Panc1 (cell line): ENCODE results near the gene CSNK2A2. TPM values are rescaled to one million over a fixed set of nuclear protein-coding genes. Genes with fewer than 3 reads are reported as not detected.

Source experiments
- ATAC-seq: fragments of 200-7000 bp; cut with Tn5 transposase; 2 replicates; pipeline ENCODE4 v1.9.1; 2020; ENCODE audit warnings: mild to moderate bottlenecking, moderate library complexity
- BruUV-seq: library from RNA; stranded (reverse); fragments of 400-500 nt; replicated peaks from 2 replicates; lab custom pipeline; 2021; lab: Mats Ljungman, UMichigan
- CTCF ChIA-PET: fragments of 300-600 bp; sonication (Branson Sonifier 250); formaldehyde crosslinking; loops from one replicate; lab custom pipeline; 2022; ENCODE audit warnings: antibody characterized with exemption; lab: Charles Lee
- POLR2A ChIA-PET: fragments of 300-600 bp; sonication (Branson Sonifier 250); formaldehyde crosslinking; loops from one replicate; lab custom pipeline; 2022; ENCODE audit warnings: antibody characterized with exemption; lab: Charles Lee
- DNase-seq: peaks from one replicate; pipeline ENCODE4 v3.0.0-alpha.2; 2010; ENCODE audit warnings: low read depth, low spot score
- H3K27ac ChIP-seq: 2 replicates; pipeline ENCODE4 v1.5.1; 2011; ENCODE audit warnings: mild to moderate bottlenecking, low read length, inconsistent platforms
- H3K27me3 ChIP-seq: fragments of 200-500 bp; sonication (Bioruptor generic); 2 replicates; pipeline ENCODE4 v1.6.0; 2014; ENCODE audit warnings: low read length, inconsistent platforms; ENCODE audit not compliant: control insufficient read depth, insufficient read depth
- H3K36me3 ChIP-seq: fragments of 200-500 bp; sonication (Bioruptor generic); 2 replicates; pipeline ENCODE4 v1.5.1; 2014; ENCODE audit warnings: inconsistent platforms, mild to moderate bottlenecking, low read length, moderate library complexity; ENCODE audit not compliant: control insufficient read depth, insufficient read depth
- H3K4me1 ChIP-seq: 2 replicates; pipeline ENCODE4 v1.5.1; 2011; ENCODE audit warnings: inconsistent platforms, mild to moderate bottlenecking, low read length, moderate library complexity; ENCODE audit not compliant: control insufficient read depth, insufficient read depth
- H3K4me3 ChIP-seq, 2 experiments: 2 replicates each; pipeline ENCODE4 v1.5.1; 2011 to 2012; ENCODE audit warnings: low read depth in 2 of 2, low read length in 2 of 2, mild to moderate bottlenecking in 2 of 2, inconsistent platforms in 1 of 2, moderate library complexity in 1 of 2
- H3K9me3 ChIP-seq: fragments of 200-500 bp; sonication (Bioruptor generic); 2 replicates; pipeline ENCODE4 v1.5.1; 2014; ENCODE audit warnings: low read depth, mild to moderate bottlenecking, inconsistent platforms, low read length, moderate library complexity; ENCODE audit not compliant: control insufficient read depth, insufficient read depth
- POLR2AphosphoS5 ChIP-seq: IDR thresholded peaks from 2 replicates; pipeline ENCODE4 v1.6.1; 2012; ENCODE audit warnings: mild to moderate bottlenecking, low read depth, low read length, moderate library complexity
- SIN3A ChIP-seq: IDR thresholded peaks from 2 replicates; pipeline ENCODE4 v1.6.1; 2012; ENCODE audit warnings: low read depth, mild to moderate bottlenecking, low read length, moderate library complexity, borderline replicate concordance; ENCODE audit not compliant: insufficient read depth
- TCF7L2 ChIP-seq: IDR thresholded peaks from 2 replicates; pipeline ENCODE4 v1.6.1; 2011; ENCODE audit warnings: mild to moderate bottlenecking, low read depth, low read length, inconsistent platforms
- in situ Hi-C: cut with HindIII; loops from 2 replicates; pipeline ENCODE4 v1.10.0; 2016; ENCODE audit warnings: low sequenced_read_pairs, low pct_unique_long_range_greater_than_20kb
- intact Hi-C: fragments of 100-400 bp; cut with micrococcal nuclease; formaldehyde crosslinking; loops from one replicate; pipeline ENCODE4 v1.10.0; 2022; ENCODE audit not compliant: unreplicated experiment
- total RNA-seq: library from RNA; stranded (reverse); gene quantifications from one replicate; pipeline ENCODE4 v1.2.1, GENCODE V29; 2021; ENCODE audit not compliant: unreplicated experiment
- TF ChIP-seq, protein P1 (sequence below): fragments of 450-650 bp; IDR thresholded peaks from 2 replicates; pipeline ENCODE4 v1.5.1; 2017; ENCODE audit warnings: mild to moderate bottlenecking
- TF ChIP-seq, protein P2 (sequence below), 2 experiments: IDR thresholded peaks; 2 replicates each; pipeline ENCODE4 v1.6.1; 2011 to 2012; ENCODE audit warnings: low read depth in 2 of 2, control low read depth in 1 of 2, low read length in 1 of 2, mild to moderate bottlenecking in 1 of 2, moderate library complexity in 1 of 2; ENCODE audit not compliant: insufficient read depth in 1 of 2

The CSNK2A2 gene
- total RNA-seq, 1 experiment from 2014 or later, result 60.9 TPM

DNA sequence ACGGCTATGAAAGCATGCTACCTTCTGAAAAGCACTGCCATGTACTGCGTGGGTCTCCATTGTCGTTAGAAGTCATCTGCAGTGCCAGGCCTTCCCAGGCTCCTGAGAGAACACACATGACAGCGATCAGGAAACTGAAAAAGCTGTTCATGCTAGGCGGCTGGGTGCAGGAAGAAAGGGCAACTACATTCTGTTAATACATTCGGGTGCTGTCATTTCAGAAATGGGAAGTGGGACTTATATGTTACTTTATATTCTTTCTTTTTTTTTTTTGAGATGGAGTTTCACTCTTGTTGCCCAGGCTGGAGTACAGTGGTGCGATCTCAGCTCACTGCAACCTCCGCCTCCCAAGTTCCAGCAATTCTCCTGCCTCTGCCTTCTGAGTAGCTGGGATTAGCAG, 88.6 kb downstream of the CSNK2A2 start:
- Histone ChIP-seq H3K27me3 (no peaks in the 10 kb centered on the region), H3K4me3 (no peak overlapping the region), H3K36me3 (peaks cover 5% of the 10 kb centered on the region; the same call in 1 of the 2 replicates), H3K27ac (no peak overlapping the region), H3K9me3 (no peaks in the 10 kb centered on the region), H3K4me1 (no peaks in the 10 kb centered on the region)
- ChIA-PET CTCF (no interaction called here), POLR2A (no interaction called here)
- DNase-seq (no peak), ATAC-seq (no peak)
- TF ChIP-seq, protein P1, sequence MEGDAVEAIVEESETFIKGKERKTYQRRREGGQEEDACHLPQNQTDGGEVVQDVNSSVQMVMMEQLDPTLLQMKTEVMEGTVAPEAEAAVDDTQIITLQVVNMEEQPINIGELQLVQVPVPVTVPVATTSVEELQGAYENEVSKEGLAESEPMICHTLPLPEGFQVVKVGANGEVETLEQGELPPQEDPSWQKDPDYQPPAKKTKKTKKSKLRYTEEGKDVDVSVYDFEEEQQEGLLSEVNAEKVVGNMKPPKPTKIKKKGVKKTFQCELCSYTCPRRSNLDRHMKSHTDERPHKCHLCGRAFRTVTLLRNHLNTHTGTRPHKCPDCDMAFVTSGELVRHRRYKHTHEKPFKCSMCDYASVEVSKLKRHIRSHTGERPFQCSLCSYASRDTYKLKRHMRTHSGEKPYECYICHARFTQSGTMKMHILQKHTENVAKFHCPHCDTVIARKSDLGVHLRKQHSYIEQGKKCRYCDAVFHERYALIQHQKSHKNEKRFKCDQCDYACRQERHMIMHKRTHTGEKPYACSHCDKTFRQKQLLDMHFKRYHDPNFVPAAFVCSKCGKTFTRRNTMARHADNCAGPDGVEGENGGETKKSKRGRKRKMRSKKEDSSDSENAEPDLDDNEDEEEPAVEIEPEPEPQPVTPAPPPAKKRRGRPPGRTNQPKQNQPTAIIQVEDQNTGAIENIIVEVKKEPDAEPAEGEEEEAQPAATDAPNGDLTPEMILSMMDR, result no peak
- no peak for TF ChIP-seq SIN3A
- TF ChIP-seq, protein P2, sequence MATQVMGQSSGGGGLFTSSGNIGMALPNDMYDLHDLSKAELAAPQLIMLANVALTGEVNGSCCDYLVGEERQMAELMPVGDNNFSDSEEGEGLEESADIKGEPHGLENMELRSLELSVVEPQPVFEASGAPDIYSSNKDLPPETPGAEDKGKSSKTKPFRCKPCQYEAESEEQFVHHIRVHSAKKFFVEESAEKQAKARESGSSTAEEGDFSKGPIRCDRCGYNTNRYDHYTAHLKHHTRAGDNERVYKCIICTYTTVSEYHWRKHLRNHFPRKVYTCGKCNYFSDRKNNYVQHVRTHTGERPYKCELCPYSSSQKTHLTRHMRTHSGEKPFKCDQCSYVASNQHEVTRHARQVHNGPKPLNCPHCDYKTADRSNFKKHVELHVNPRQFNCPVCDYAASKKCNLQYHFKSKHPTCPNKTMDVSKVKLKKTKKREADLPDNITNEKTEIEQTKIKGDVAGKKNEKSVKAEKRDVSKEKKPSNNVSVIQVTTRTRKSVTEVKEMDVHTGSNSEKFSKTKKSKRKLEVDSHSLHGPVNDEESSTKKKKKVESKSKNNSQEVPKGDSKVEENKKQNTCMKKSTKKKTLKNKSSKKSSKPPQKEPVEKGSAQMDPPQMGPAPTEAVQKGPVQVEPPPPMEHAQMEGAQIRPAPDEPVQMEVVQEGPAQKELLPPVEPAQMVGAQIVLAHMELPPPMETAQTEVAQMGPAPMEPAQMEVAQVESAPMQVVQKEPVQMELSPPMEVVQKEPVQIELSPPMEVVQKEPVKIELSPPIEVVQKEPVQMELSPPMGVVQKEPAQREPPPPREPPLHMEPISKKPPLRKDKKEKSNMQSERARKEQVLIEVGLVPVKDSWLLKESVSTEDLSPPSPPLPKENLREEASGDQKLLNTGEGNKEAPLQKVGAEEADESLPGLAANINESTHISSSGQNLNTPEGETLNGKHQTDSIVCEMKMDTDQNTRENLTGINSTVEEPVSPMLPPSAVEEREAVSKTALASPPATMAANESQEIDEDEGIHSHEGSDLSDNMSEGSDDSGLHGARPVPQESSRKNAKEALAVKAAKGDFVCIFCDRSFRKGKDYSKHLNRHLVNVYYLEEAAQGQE (IDR thresholded peaks at IDR 0.05; ENCODE audit: insufficient read depth in 1 of 2, low read depth in 2 of 2, low read length in 1 of 2), result no peak
- no peak for TF ChIP-seq TCF7L2
- TF ChIP-seq POLR2AphosphoS5, result no peak
- intact Hi-C loops (no loop called here), in situ Hi-C loops (loop anchor here (25.0 kb wide), 1 partner anchor 97 kb away; the partner anchor contains the start of genes USB1 and ZNF319)
- BruUV-seq, result no TSS peak

Other genes with a start within 250 kb of the CSNK2A2 start
- not detected for gene CNGB1, start 227.0 kb downstream of the CSNK2A2 start, total RNA-seq
- gene ZNF319, start 197.4 kb downstream of the CSNK2A2 start, total RNA-seq, result 6.5 TPM
- gene USB1, start 196.7 kb downstream of the CSNK2A2 start, total RNA-seq, result 58.2 TPM
- 10.9 TPM for gene MMP15, start 172.4 kb downstream of the CSNK2A2 start, total RNA-seq
- 25.9 TPM for gene CFAP20, start 68.7 kb downstream of the CSNK2A2 start, total RNA-seq
- gene PRSS54, start 96.9 kb upstream of the CSNK2A2 start, total RNA-seq, result not detected
- 7.6 TPM for gene GINS3, start 194.4 kb upstream of the CSNK2A2 start, total RNA-seq